Measurements from ENCODE around the gene SAMD7. TPM values are rescaled to one million over a fixed set of nuclear protein-coding genes. Genes with fewer than 3 reads are reported as not detected.

The SAMD7 gene
- total and polyA plus RNA-seq, 9 of the 15 experiments (the other 6 are each of a cell fraction or from before 2014, with no cell fraction given), result not detected

DNA sequence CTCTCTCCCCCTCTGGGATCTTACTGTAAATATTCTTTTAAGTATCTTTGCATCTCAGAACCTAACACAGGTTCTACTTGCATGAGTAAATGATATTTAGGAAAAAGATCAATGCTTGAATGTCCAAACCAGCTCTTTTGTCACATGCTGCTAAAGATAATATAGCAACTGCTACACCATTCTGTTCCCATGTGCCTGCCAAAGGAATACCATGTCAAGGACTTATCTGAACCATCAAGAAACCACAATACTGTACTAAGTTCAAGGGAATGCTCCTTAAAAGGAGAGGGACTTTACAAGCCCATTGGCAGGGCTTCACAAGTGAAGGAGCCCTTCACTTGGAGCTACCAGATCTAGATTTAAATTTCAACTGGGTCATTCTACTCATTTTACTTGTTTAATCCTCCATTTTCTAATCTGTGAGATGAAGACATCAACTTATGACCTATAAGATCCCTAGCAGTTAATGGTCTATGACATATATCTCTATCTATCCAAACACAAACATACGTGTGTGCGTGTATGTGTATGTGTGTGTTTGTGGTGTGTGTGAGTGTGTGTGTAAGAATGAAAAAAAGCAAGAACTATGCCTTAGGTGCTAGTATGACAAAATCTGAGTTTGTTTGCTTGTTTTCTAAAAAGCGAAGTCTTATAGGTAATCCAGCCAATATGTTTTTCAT is 42.2 kb downstream of the SAMD7 start (continued):
- TF ChIP-seq, protein P1, sequence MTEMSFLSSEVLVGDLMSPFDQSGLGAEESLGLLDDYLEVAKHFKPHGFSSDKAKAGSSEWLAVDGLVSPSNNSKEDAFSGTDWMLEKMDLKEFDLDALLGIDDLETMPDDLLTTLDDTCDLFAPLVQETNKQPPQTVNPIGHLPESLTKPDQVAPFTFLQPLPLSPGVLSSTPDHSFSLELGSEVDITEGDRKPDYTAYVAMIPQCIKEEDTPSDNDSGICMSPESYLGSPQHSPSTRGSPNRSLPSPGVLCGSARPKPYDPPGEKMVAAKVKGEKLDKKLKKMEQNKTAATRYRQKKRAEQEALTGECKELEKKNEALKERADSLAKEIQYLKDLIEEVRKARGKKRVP (CRISPR knock-in tag; IDR thresholded peaks at IDR 0.05), result peak; percentile 69
- TF ChIP-seq ILK (tag; IDR thresholded peaks at IDR 0.05; ENCODE audit: borderline replicate concordance, low read depth), result no peak
- peak in 1 of 2 experiments; percentile 88; a peak in 2 of 4 replicates for TF ChIP-seq TEAD1 (CRISPR knock-in tag; IDR thresholded peaks at IDR 0.05)
- TF ChIP-seq ZNF41 (CRISPR knock-in tag; conservative IDR thresholded peaks at IDR 0.05), result peak; percentile 75
- TF ChIP-seq, protein P2, sequence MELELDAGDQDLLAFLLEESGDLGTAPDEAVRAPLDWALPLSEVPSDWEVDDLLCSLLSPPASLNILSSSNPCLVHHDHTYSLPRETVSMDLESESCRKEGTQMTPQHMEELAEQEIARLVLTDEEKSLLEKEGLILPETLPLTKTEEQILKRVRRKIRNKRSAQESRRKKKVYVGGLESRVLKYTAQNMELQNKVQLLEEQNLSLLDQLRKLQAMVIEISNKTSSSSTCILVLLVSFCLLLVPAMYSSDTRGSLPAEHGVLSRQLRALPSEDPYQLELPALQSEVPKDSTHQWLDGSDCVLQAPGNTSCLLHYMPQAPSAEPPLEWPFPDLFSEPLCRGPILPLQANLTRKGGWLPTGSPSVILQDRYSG (tag; conservative IDR thresholded peaks at IDR 0.05; ENCODE audit: low read depth), result peak; percentile 64; the same call in 1 of the 2 replicates
- no peak for TF ChIP-seq MYNN (IDR thresholded peaks at IDR 0.05)
- TF ChIP-seq MYNN (CRISPR knock-in tag; IDR thresholded peaks at IDR 0.05), result no peak
- peak; percentile 60; the same call in 1 of the 2 replicates for TF ChIP-seq ZNF175 (CRISPR knock-in tag; IDR thresholded peaks at IDR 0.05; ENCODE audit: low read depth)
- TF ChIP-seq ZNF507 (tag; conservative IDR thresholded peaks at IDR 0.05), result no peak
- peak; percentile 71; the same call in 1 of the 2 replicates for TF ChIP-seq ZBTB17 (CRISPR knock-in tag; IDR thresholded peaks at IDR 0.05)
- TF ChIP-seq ESRRB (CRISPR knock-in tag; IDR thresholded peaks at IDR 0.05; ENCODE audit: borderline replicate concordance), result no peak
- TF ChIP-seq, protein P3, sequence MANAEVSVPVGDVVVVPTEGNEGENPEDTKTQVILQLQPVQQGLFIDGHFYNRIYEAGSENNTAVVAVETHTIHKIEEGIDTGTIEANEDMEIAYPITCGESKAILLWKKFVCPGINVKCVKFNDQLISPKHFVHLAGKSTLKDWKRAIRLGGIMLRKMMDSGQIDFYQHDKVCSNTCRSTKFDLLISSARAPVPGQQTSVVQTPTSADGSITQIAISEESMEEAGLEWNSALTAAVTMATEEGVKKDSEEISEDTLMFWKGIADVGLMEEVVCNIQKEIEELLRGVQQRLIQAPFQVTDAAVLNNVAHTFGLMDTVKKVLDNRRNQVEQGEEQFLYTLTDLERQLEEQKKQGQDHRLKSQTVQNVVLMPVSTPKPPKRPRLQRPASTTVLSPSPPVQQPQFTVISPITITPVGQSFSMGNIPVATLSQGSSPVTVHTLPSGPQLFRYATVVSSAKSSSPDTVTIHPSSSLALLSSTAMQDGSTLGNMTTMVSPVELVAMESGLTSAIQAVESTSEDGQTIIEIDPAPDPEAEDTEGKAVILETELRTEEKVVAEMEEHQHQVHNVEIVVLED (CRISPR knock-in tag; IDR thresholded peaks at IDR 0.05), result peak; percentile 67
- TF ChIP-seq ZNF57 (CRISPR knock-in tag; IDR thresholded peaks at IDR 0.05), result peak; percentile 68; the same call in 1 of the 2 replicates
- TF ChIP-seq ZNF239 (CRISPR knock-in tag; IDR thresholded peaks at IDR 0.05), result peak; percentile 78
- TF ChIP-seq TCFL5 (CRISPR knock-in tag; conservative IDR thresholded peaks at IDR 0.05), result peak; percentile 66; the same call in 1 of the 2 replicates
- TF ChIP-seq SMAD3 (CRISPR knock-in tag; conservative IDR thresholded peaks at IDR 0.05), result peak; percentile 89
- no peak for TF ChIP-seq ZNF121 (CRISPR knock-in tag; conservative IDR thresholded peaks at IDR 0.05)
- peak; percentile 66; the same call in 1 of the 2 replicates for TF ChIP-seq ZNF589 (CRISPR knock-in tag; IDR thresholded peaks at IDR 0.05; ENCODE audit: low read depth)
- 0 out of 2 replicates have a peak, but pooled peaks have one; percentile 34 for TF ChIP-seq ZKSCAN8 (CRISPR knock-in tag; IDR thresholded peaks at IDR 0.05)
- TF ChIP-seq, protein P4, sequence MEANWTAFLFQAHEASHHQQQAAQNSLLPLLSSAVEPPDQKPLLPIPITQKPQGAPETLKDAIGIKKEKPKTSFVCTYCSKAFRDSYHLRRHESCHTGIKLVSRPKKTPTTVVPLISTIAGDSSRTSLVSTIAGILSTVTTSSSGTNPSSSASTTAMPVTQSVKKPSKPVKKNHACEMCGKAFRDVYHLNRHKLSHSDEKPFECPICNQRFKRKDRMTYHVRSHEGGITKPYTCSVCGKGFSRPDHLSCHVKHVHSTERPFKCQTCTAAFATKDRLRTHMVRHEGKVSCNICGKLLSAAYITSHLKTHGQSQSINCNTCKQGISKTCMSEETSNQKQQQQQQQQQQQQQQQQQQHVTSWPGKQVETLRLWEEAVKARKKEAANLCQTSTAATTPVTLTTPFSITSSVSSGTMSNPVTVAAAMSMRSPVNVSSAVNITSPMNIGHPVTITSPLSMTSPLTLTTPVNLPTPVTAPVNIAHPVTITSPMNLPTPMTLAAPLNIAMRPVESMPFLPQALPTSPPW (CRISPR knock-in tag; IDR thresholded peaks at IDR 0.05), result peak; percentile 39
- TF ChIP-seq ZNF644 (tag; IDR thresholded peaks at IDR 0.05; ENCODE audit: low read depth), result peak; percentile 84; the same call in 1 of the 2 replicates
- peak; percentile 41; the same call in 1 of the 2 replicates for TF ChIP-seq ZNF134 (CRISPR knock-in tag; conservative IDR thresholded peaks at IDR 0.05)
- peak; percentile 72; the same call in 1 of the 2 replicates for TF ChIP-seq ZNF444 (CRISPR knock-in tag; IDR thresholded peaks at IDR 0.05)
- TF ChIP-seq MAZ (CRISPR knock-in tag; conservative IDR thresholded peaks at IDR 0.05 in 1 of 2, IDR thresholded peaks at IDR 0.05 in 1 of 2), result 0 out of 4 replicates have a peak, but pooled peaks of 1 of the 2 experiments have one; percentile 25

Data from K562 (cell line).